ENCODE measurements around the gene SMPX.

GRCh38 chrX:21781976-21782375 is 24.1 kb upstream of the SMPX start:
- TF ChIP-seq, protein P1, sequence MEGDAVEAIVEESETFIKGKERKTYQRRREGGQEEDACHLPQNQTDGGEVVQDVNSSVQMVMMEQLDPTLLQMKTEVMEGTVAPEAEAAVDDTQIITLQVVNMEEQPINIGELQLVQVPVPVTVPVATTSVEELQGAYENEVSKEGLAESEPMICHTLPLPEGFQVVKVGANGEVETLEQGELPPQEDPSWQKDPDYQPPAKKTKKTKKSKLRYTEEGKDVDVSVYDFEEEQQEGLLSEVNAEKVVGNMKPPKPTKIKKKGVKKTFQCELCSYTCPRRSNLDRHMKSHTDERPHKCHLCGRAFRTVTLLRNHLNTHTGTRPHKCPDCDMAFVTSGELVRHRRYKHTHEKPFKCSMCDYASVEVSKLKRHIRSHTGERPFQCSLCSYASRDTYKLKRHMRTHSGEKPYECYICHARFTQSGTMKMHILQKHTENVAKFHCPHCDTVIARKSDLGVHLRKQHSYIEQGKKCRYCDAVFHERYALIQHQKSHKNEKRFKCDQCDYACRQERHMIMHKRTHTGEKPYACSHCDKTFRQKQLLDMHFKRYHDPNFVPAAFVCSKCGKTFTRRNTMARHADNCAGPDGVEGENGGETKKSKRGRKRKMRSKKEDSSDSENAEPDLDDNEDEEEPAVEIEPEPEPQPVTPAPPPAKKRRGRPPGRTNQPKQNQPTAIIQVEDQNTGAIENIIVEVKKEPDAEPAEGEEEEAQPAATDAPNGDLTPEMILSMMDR (IDR thresholded peaks at IDR 0.05): no peak
- TF ChIP-seq POLR2A (IDR thresholded peaks at IDR 0.05): no peak
- TF ChIP-seq EP300 (IDR thresholded peaks at IDR 0.05): no peak
- no peak for TF ChIP-seq POLR2AphosphoS5 (IDR thresholded peaks at IDR 0.05)

All from sigmoid colon (tissue), 4 donors.